ENCODE results near the gene FBXW5.

Gene FBXW5

GRCh38 chr9:136944519-136945332 lies at the start of gene FBXW5, which contains the start of gene C8G:
TSS of gene FBXW5 (minus strand) at chr9:136944738. CDS start at chr9:136944083, 655 bp downstream.
TSS of gene C8G (plus strand) at chr9:136945243. CDS start at chr9:136945321, 78 bp downstream.
- DNase-seq: peak; percentile 96

- no peak for DNase-seq
Measured at GRCh38 chr9:136992819-136993369, 48.4 kb upstream of the FBXW5 start.

GRCh38 chr9:136991993-136992818 lies 47.7 kb upstream of the FBXW5 start, which contains the start of gene PAXX:
TSS of gene PAXX (plus strand) at chr9:136992422. CDS start at chr9:136992444, 22 bp downstream.
- DNase-seq: peak; percentile 94

GRCh38 chr9:136990242-136990911 lies 45.8 kb upstream of the FBXW5 start:
- no peak for DNase-seq

GRCh38 chr9:136988872-136989271 lies 44.3 kb upstream of the FBXW5 start:
- no peak for DNase-seq

- DNase-seq: no peak
Measured at GRCh38 chr9:136985853-136986252, 41.3 kb upstream of the FBXW5 start.

GRCh38 chr9:136985027-136985602 lies 40.6 kb upstream of the FBXW5 start:
- no peak for DNase-seq

- DNase-seq: no peak
Measured at GRCh38 chr9:136984464-136985026, 40.0 kb upstream of the FBXW5 start.

- DNase-seq: no peak
Measured at GRCh38 chr9:136983656-136984314, 39.2 kb upstream of the FBXW5 start.

GRCh38 chr9:136983167-136983566 lies 38.6 kb upstream of the FBXW5 start:
- no peak for DNase-seq

GRCh38 chr9:136982232-136983051 lies 37.9 kb upstream of the FBXW5 start, which contains the start of gene LCNL1:
TSS of gene LCNL1 (plus strand) at chr9:136982993. CDS start at chr9:136983587, 594 bp downstream.
- no peak for DNase-seq

GRCh38 chr9:136981588-136982231 lies 37.2 kb upstream of the FBXW5 start:
- DNase-seq: no peak

- DNase-seq: no peak
Measured at GRCh38 chr9:136980669-136981478, 36.3 kb upstream of the FBXW5 start.

- DNase-seq: peak; percentile 27
Measured at GRCh38 chr9:136979769-136980587, 35.4 kb upstream of the FBXW5 start.

GRCh38 chr9:136978865-136979544 lies 34.5 kb upstream of the FBXW5 start:
- DNase-seq: no peak

- DNase-seq: peak; percentile 88
Measured at GRCh38 chr9:136978073-136978864, 33.7 kb upstream of the FBXW5 start.

GRCh38 chr9:136977649-136978072 lies 33.1 kb upstream of the FBXW5 start:
- DNase-seq: no peak
